PFSK-1 (cell line): ENCODE results near the gene LDB2.

ENCODE experiments used
- POLR2AphosphoS5 ChIP-seq: IDR thresholded peaks from 2 replicates; pipeline ENCODE4 v1.6.1; 2012; ENCODE audit warnings: low read depth, mild to moderate bottlenecking, control low read depth, low read length, moderate library complexity
- TF ChIP-seq, protein P1 (sequence below), 2 experiments: IDR thresholded peaks; 2 replicates each; pipeline versions ENCODE4 v1.6.1 to v1.8.0; 2011 to 2012; ENCODE audit warnings: low read depth in 2 of 2, low read length in 2 of 2, control low read depth in 1 of 2, inconsistent platforms in 1 of 2, mild to moderate bottlenecking in 1 of 2, moderate library complexity in 1 of 2; ENCODE audit not compliant: insufficient read depth in 1 of 2

DNA sequence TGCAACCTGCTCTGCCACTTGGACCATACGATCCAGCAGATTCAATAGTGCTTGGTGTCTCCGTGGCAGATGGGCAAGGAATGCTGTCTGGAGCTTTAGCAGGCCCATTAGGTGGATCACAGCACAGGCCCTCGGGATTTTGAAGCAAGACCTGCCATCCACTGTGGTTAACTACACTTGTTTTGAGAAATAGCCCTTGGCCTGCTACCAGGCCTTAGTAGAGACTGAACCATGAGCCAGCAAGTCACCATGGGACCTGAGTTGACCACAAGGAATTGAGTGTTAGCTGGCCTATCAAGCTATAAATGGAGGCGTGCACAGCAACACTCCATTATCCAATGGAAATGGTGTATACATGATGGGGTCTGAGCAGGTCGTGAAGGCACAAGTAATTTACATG, 14.5 kb upstream of the LDB2 start:
- TF ChIP-seq POLR2AphosphoS5, result no peak
- TF ChIP-seq, protein P1, sequence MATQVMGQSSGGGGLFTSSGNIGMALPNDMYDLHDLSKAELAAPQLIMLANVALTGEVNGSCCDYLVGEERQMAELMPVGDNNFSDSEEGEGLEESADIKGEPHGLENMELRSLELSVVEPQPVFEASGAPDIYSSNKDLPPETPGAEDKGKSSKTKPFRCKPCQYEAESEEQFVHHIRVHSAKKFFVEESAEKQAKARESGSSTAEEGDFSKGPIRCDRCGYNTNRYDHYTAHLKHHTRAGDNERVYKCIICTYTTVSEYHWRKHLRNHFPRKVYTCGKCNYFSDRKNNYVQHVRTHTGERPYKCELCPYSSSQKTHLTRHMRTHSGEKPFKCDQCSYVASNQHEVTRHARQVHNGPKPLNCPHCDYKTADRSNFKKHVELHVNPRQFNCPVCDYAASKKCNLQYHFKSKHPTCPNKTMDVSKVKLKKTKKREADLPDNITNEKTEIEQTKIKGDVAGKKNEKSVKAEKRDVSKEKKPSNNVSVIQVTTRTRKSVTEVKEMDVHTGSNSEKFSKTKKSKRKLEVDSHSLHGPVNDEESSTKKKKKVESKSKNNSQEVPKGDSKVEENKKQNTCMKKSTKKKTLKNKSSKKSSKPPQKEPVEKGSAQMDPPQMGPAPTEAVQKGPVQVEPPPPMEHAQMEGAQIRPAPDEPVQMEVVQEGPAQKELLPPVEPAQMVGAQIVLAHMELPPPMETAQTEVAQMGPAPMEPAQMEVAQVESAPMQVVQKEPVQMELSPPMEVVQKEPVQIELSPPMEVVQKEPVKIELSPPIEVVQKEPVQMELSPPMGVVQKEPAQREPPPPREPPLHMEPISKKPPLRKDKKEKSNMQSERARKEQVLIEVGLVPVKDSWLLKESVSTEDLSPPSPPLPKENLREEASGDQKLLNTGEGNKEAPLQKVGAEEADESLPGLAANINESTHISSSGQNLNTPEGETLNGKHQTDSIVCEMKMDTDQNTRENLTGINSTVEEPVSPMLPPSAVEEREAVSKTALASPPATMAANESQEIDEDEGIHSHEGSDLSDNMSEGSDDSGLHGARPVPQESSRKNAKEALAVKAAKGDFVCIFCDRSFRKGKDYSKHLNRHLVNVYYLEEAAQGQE (IDR thresholded peaks at IDR 0.05; ENCODE audit: insufficient read depth in 1 of 2, low read depth in 2 of 2, low read length in 2 of 2), result no peak
